ENCODE results near the gene UTP14C. TPM values are rescaled to one million over a fixed set of nuclear protein-coding genes. Genes with fewer than 3 reads are reported as not detected.

Gene UTP14C
- total and polyA plus RNA-seq, 2 of the 13 experiments (the other 11 are each of a cell fraction or from before 2014, with no cell fraction given), result 8.8 to 12.2 TPM

DNA sequence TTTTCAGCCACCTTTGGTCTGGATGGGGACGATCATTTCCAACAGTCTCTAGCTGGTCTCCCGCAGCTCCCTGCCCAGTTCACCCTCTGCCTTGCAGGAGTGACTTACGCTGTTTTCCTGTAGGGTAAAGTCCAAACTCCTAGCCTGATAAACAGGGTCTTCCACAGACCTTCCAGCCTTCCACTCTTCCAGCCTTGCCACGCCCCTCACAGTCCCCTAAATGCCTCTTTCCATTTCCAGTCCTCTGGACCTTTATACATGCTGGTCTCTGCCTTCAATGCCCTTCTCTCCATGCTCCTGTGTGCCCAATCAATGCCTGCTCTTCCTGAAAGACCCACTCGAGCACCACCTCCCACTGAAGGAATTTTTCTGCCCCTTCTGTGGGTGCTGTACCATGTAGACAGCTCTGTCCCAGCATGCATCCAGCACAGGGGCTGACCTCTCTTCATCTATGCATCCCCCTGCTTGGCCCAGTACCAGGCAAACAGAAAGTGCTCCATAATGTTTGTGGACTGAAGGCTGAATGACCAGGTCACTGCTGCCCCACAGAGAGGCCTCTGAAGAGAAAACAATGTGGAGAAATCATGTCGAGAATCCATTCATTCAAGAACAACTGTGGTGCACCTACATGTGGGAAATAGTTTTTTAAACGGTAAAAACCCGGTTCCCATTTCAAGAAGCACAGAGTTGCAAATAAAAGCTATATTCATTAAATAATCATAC, 17.8 kb upstream of the UTP14C start (continued):
- no peak for TF ChIP-seq ARID3A (IDR thresholded peaks at IDR 0.05; ENCODE audit: low read depth, low read length)
- TF ChIP-seq TARDBP (CRISPR knock-in tag; IDR thresholded peaks at IDR 0.05), result no peak
- TF ChIP-seq, protein P1, sequence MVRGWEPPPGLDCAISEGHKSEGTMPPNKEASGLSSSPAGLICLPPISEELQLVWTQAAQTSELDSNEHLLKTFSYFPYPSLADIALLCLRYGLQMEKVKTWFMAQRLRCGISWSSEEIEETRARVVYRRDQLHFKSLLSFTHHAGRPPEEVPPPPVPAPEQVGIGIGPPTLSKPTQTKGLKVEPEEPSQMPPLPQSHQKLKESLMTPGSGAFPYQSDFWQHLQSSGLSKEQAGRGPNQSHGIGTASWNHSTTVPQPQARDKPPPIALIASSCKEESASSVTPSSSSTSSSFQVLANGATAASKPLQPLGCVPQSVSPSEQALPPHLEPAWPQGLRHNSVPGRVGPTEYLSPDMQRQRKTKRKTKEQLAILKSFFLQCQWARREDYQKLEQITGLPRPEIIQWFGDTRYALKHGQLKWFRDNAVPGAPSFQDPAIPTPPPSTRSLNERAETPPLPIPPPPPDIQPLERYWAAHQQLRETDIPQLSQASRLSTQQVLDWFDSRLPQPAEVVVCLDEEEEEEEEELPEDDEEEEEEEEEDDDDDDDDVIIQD (CRISPR knock-in tag; IDR thresholded peaks at IDR 0.05; ENCODE audit: low read depth), result no peak
- TF ChIP-seq RXRA (CRISPR knock-in tag; IDR thresholded peaks at IDR 0.05), result peak; percentile 17; the same call in 1 of the 2 replicates
- TF ChIP-seq, protein P2, sequence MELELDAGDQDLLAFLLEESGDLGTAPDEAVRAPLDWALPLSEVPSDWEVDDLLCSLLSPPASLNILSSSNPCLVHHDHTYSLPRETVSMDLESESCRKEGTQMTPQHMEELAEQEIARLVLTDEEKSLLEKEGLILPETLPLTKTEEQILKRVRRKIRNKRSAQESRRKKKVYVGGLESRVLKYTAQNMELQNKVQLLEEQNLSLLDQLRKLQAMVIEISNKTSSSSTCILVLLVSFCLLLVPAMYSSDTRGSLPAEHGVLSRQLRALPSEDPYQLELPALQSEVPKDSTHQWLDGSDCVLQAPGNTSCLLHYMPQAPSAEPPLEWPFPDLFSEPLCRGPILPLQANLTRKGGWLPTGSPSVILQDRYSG (CRISPR knock-in tag; IDR thresholded peaks at IDR 0.05), result no peak
- peak; percentile 35; the same call in 1 of the 2 replicates for TF ChIP-seq MED1 (CRISPR knock-in tag; IDR thresholded peaks at IDR 0.05)
- no peak for TF ChIP-seq PCBP2 (optimal IDR thresholded peaks at IDR 0.05; ENCODE audit: low read depth, low read length, poor library complexity, severe bottlenecking)
- peak; percentile 31; the same call in 1 of the 2 replicates for TF ChIP-seq HNF4G (IDR thresholded peaks at IDR 0.05; ENCODE audit: borderline replicate concordance, low read depth, low read length)
- no peak for TF ChIP-seq HNF4G (CRISPR knock-in tag; IDR thresholded peaks at IDR 0.05; ENCODE audit: borderline replicate concordance, low read depth)
- 0 out of 2 replicates have a peak, but pooled peaks have one; percentile 26 for TF ChIP-seq ZNF263 (CRISPR knock-in tag; IDR thresholded peaks at IDR 0.05)
- no peak for TF ChIP-seq SMARCE1 (IDR thresholded peaks at IDR 0.05; ENCODE audit: borderline replicate concordance)
- TF ChIP-seq HMG20B (CRISPR knock-in tag; conservative IDR thresholded peaks at IDR 0.05), result 0 out of 2 replicates have a peak, but pooled peaks have one; percentile 15
- TF ChIP-seq ARID2 (CRISPR knock-in tag; IDR thresholded peaks at IDR 0.05; ENCODE audit: borderline replicate concordance), result peak; percentile 36; the same call in 1 of the 2 replicates
- no peak for TF ChIP-seq ZSCAN30 (CRISPR knock-in tag; IDR thresholded peaks at IDR 0.05)
- no peak for TF ChIP-seq ZNF484 (CRISPR knock-in tag; IDR thresholded peaks at IDR 0.05; ENCODE audit: borderline replicate concordance, low read depth)
- TF ChIP-seq MIER3 (CRISPR knock-in tag; IDR thresholded peaks at IDR 0.05; ENCODE audit: borderline replicate concordance), result 0 out of 2 replicates have a peak, but pooled peaks have one; percentile 18
- TF ChIP-seq ZNF644 (CRISPR knock-in tag; IDR thresholded peaks at IDR 0.05; ENCODE audit: low read depth), result peak; percentile 45; the same call in 1 of the 2 replicates
- TF ChIP-seq FLYWCH1 (CRISPR knock-in tag; IDR thresholded peaks at IDR 0.05), result no peak
- no peak for TF ChIP-seq SOX6 (IDR thresholded peaks at IDR 0.05)
- 0 out of 2 replicates have a peak, but pooled peaks have one; percentile 14 for TF ChIP-seq SOX6 (CRISPR knock-in tag; IDR thresholded peaks at IDR 0.05)
- no peak for TF ChIP-seq MYC (CRISPR knock-in tag; IDR thresholded peaks at IDR 0.05; ENCODE audit: borderline replicate concordance)
- TF ChIP-seq, protein P3, sequence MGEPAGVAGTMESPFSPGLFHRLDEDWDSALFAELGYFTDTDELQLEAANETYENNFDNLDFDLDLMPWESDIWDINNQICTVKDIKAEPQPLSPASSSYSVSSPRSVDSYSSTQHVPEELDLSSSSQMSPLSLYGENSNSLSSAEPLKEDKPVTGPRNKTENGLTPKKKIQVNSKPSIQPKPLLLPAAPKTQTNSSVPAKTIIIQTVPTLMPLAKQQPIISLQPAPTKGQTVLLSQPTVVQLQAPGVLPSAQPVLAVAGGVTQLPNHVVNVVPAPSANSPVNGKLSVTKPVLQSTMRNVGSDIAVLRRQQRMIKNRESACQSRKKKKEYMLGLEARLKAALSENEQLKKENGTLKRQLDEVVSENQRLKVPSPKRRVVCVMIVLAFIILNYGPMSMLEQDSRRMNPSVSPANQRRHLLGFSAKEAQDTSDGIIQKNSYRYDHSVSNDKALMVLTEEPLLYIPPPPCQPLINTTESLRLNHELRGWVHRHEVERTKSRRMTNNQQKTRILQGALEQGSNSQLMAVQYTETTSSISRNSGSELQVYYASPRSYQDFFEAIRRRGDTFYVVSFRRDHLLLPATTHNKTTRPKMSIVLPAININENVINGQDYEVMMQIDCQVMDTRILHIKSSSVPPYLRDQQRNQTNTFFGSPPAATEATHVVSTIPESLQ (CRISPR knock-in tag; conservative IDR thresholded peaks at IDR 0.05), result no peak
- TF ChIP-seq ZNF326 (CRISPR knock-in tag; IDR thresholded peaks at IDR 0.05; ENCODE audit: borderline replicate concordance), result no peak
- peak; percentile 35; the same call in 1 of the 2 replicates for TF ChIP-seq HOXA3 (CRISPR knock-in tag; IDR thresholded peaks at IDR 0.05)
- TF ChIP-seq ZFX (CRISPR knock-in tag; IDR thresholded peaks at IDR 0.05; ENCODE audit: low read depth), result no peak
- no peak for TF ChIP-seq TEAD3 (CRISPR knock-in tag; optimal IDR thresholded peaks at IDR 0.05; ENCODE audit: borderline replicate concordance)
